Measurements from ENCODE around the gene BEND4. TPM values are rescaled to one million over a fixed set of nuclear protein-coding genes. Genes with fewer than 3 reads are reported as not detected.

BEND4 gene
- total RNA-seq, 3 donors from 2014 or later, result 0.14 to 0.51 (median 0.19) TPM

DNA sequence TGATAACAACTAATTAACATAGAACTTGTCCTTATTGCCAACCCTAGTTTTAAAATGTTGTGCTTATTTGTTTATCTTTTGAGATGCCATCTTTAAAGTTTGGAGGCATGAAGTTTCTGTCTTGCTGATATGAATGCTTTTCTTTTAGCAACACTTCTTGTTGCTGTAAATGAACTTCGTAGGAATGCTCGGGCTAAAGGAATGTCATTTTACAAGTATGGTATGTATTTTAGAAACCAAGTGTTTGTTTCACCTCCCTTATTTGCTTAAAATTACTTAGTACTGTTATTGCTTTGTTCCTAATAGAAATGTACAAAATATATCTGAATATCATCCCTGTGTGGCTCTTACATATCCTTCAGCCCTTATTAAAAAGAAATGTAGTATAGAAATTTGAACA lies 86.1 kb downstream of the BEND4 start:
- DNase-seq, result no peak
- intact Hi-C loops (cut with DNase I, micrococcal nuclease), result no loop called here
- Histone ChIP-seq H3K4me1 (ENCODE audit: low read depth) (no peaks in the 10 kb centered on the region), H3K4me3 (no peak overlapping the region), H3K36me3 (ENCODE audit: low read depth) (no peaks in the 10 kb centered on the region), H3K9me3 (no peaks in the 10 kb centered on the region)
- TF ChIP-seq, protein P1, sequence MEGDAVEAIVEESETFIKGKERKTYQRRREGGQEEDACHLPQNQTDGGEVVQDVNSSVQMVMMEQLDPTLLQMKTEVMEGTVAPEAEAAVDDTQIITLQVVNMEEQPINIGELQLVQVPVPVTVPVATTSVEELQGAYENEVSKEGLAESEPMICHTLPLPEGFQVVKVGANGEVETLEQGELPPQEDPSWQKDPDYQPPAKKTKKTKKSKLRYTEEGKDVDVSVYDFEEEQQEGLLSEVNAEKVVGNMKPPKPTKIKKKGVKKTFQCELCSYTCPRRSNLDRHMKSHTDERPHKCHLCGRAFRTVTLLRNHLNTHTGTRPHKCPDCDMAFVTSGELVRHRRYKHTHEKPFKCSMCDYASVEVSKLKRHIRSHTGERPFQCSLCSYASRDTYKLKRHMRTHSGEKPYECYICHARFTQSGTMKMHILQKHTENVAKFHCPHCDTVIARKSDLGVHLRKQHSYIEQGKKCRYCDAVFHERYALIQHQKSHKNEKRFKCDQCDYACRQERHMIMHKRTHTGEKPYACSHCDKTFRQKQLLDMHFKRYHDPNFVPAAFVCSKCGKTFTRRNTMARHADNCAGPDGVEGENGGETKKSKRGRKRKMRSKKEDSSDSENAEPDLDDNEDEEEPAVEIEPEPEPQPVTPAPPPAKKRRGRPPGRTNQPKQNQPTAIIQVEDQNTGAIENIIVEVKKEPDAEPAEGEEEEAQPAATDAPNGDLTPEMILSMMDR (IDR thresholded peaks at IDR 0.05), result no peak
- no peak for ATAC-seq

Other genes starting within 250 kb of the BEND4 start
- 10 to 100 TPM; 46.0 to 69.1 (median 67.6) TPM for gene TMEM33, start 217.2 kb downstream of the BEND4 start, total RNA-seq
- under 1 TPM in 2 of 3 donors, not detected in 1; 0.05 to 0.09 TPM for gene DCAF4L1, start 170.9 kb downstream of the BEND4 start, total RNA-seq
- gene SLC30A9, start 162.1 kb downstream of the BEND4 start, total RNA-seq, result 10 to 100 TPM; 44.6 to 63.2 (median 57.8) TPM
- gene SHISA3, start 244.8 kb upstream of the BEND4 start, total RNA-seq, result 1 to 10 TPM in 2 of 3 donors, under 1 TPM in 1; 0.90 to 1.9 (median 1.6) TPM